ENCODE results near the gene ADCYAP1R1. TPM values are rescaled to one million over a fixed set of nuclear protein-coding genes. Genes with fewer than 3 reads are reported as not detected.

ADCYAP1R1 gene
- total and polyA plus RNA-seq, 8 donors, result 0.25 to 20.1 (median 0.69) TPM

- no peak for DNase-seq
- no peaks in the 10 kb centered on the region for H3K9me3 ChIP-seq
- H3K4me3 ChIP-seq, result no peak overlapping the region
- TF ChIP-seq EP300 (IDR thresholded peaks at IDR 0.05) (no peak), POLR2A (IDR thresholded peaks at IDR 0.05) (no peak), POLR2AphosphoS5 (IDR thresholded peaks at IDR 0.05) (no peak)
- TF ChIP-seq, protein P1, sequence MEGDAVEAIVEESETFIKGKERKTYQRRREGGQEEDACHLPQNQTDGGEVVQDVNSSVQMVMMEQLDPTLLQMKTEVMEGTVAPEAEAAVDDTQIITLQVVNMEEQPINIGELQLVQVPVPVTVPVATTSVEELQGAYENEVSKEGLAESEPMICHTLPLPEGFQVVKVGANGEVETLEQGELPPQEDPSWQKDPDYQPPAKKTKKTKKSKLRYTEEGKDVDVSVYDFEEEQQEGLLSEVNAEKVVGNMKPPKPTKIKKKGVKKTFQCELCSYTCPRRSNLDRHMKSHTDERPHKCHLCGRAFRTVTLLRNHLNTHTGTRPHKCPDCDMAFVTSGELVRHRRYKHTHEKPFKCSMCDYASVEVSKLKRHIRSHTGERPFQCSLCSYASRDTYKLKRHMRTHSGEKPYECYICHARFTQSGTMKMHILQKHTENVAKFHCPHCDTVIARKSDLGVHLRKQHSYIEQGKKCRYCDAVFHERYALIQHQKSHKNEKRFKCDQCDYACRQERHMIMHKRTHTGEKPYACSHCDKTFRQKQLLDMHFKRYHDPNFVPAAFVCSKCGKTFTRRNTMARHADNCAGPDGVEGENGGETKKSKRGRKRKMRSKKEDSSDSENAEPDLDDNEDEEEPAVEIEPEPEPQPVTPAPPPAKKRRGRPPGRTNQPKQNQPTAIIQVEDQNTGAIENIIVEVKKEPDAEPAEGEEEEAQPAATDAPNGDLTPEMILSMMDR (IDR thresholded peaks at IDR 0.05), result no peak
- H3K36me3 ChIP-seq, result no peaks in the 10 kb centered on the region
- peaks cover 12 to 84% (median 32%) of the 10 kb centered on the region in 3 donors for H3K27me3 ChIP-seq
- H3K27ac ChIP-seq, result no peak overlapping the region
- peaks cover 5 to 23% (median 10%) of the 10 kb centered on the region in 4 donors for H3K4me1 ChIP-seq
- intact Hi-C loops (cut with DNase I; ENCODE audit: low total_unique reads), result no loop called here
- WGBS, 5 donors, result 64 to 82% (median 71%) methylated on average over 10 to 11 of the region's 11 CpGs
Measured at GRCh38 chr7:31054608-31055278, 2.6 kb downstream of the ADCYAP1R1 start.

- 42 to 49% (median 46%) methylated on average over 5 of the region's 5 CpGs for WGBS, 5 donors
- Histone ChIP-seq H3K27ac (no peak overlapping the region), H3K27me3 (peaks cover 12 to 77% (median 32%) of the 10 kb centered on the region in 3 donors), H3K4me3 (no peak overlapping the region), H3K9me3 (no peaks in the 10 kb centered on the region), H3K36me3 (no peaks in the 10 kb centered on the region), H3K4me1 (peaks cover 5 to 23% (median 10%) of the 10 kb centered on the region in 4 donors)
- DNase-seq, result peak in 1 of 2 donors; percentile 42
- TF ChIP-seq, protein P1 (IDR thresholded peaks at IDR 0.05), result no peak
- TF ChIP-seq POLR2A (IDR thresholded peaks at IDR 0.05) (no peak), POLR2AphosphoS5 (IDR thresholded peaks at IDR 0.05) (no peak), EP300 (IDR thresholded peaks at IDR 0.05) (no peak)
- intact Hi-C loops (cut with DNase I; ENCODE audit: low total_unique reads), result no loop called here
Measured at GRCh38 chr7:31055471-31055870, 3.4 kb downstream of the ADCYAP1R1 start.

GRCh38 chr7:31056775-31057346 is 4.8 kb downstream of the ADCYAP1R1 start:
- TF ChIP-seq POLR2AphosphoS5 (IDR thresholded peaks at IDR 0.05) (no peak), POLR2A (IDR thresholded peaks at IDR 0.05) (no peak), EP300 (IDR thresholded peaks at IDR 0.05) (no peak)
- TF ChIP-seq, protein P1 (IDR thresholded peaks at IDR 0.05), result no peak
- intact Hi-C loops (cut with DNase I; ENCODE audit: low total_unique reads), result no loop called here
- H3K4me3 ChIP-seq, result no peak overlapping the region
- no peaks in the 10 kb centered on the region for H3K9me3 ChIP-seq
- H3K4me1 ChIP-seq, result peaks cover 3 to 20% (median 9%) of the 10 kb centered on the region in 4 donors
- H3K27ac ChIP-seq, result no peak overlapping the region
- H3K36me3 ChIP-seq, result no peaks in the 10 kb centered on the region
- 53 to 67% (median 61%) methylated on average over 10 of the region's 10 CpGs for WGBS, 5 donors
- peaks cover 11 to 68% (median 22%) of the 10 kb centered on the region in 3 donors for H3K27me3 ChIP-seq
- DNase-seq, result no peak

DNA sequence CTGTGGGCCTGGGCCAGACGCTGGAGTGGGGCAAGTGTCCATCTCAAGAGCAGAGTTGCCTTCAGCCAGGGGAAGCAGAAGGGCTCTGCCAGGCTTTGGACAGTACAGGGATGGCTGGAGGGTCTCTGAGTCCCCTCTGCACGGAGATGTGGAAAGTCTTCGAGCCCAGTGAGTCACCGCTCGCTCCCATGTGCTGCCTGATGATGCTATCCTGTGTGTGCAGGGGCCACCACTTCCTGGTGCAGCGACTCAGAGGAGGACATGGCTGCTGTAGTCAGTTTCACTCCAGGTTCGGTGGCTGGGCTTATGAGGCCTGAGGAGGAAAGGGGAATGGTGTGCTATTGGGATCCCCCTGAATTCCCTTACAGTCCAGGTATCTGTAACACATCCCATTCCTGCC is 6.0 kb downstream of the ADCYAP1R1 start:
- TF ChIP-seq, protein P1 (IDR thresholded peaks at IDR 0.05), result no peak
- TF ChIP-seq EP300 (IDR thresholded peaks at IDR 0.05) (no peak), POLR2A (IDR thresholded peaks at IDR 0.05) (no peak), POLR2AphosphoS5 (IDR thresholded peaks at IDR 0.05) (no peak)
- Histone ChIP-seq H3K4me3 (no peak overlapping the region), H3K4me1 (peaks cover 0 to 9% (median under 1%) of the 10 kb centered on the region in 4 donors), H3K36me3 (no peaks in the 10 kb centered on the region), H3K27ac (no peak overlapping the region), H3K27me3 (peaks cover 0 to 60% (median 9%) of the 10 kb centered on the region in 3 donors), H3K9me3 (no peaks in the 10 kb centered on the region)
- intact Hi-C loops (cut with DNase I; ENCODE audit: low total_unique reads), result no loop called here
- 62 to 76% (median 68%) methylated on average over 7 of the region's 7 CpGs for WGBS, 5 donors
- DNase-seq, result no peak
